GM19351 (cell line): Measurements from ENCODE around the gene MAP3K3.
"Not testable (repeated sequence)": the region's sequence is repeated elsewhere in the genome, so short reads cannot be mapped to it uniquely, and the experiment has no call there.

Experiments used
- ATAC-seq: cut with Tn5 transposase; IDR thresholded peaks from one replicate; pipeline ENCODE4 v1.9.1; 2021; ENCODE audit warnings: mild to moderate bottlenecking, moderate library complexity; ENCODE audit not compliant: unreplicated experiment

The MAP3K3 gene

GRCh38 chr17:63703556-63704258 is 81.5 kb downstream of the MAP3K3 start:
- ATAC-seq = no peak

DNA sequence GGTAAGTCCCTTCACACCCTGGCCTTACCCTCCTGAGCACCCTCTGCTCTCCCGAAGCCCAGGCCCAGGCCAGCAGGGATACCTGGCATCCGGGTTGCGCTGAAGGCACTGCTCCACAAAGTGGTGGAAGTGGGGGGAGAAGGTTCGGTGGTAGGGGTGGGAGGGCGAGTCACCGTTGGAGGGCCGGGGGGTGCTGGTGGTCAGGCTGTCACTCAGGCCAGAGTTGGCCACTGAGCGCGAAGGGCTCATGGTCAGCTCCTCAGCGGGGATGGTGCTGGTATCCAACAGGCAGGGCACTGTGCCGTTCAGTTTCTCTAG is 82.0 kb downstream of the MAP3K3 start:
- ATAC-seq = no peak

DNA sequence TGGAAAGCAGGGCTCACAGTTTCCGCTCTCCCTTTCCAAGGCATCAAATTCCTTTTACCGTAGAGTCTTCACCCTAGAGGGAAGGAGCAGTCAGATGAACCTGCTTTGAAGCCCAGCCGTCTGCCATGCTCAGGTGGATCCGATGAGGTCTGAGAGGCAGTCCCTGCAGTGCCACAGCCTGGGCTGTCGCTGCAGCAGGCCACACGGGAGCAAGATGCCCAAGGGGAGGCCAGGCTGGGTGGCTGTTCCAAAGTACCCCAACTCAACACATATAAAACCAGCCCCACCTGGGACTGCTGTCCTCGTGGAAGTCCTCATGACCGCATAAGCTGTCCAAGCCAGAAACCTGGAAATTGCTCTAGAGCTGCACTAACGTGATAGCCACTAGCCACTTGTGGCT is 82.6 kb downstream of the MAP3K3 start:
- ATAC-seq = no peak

DNA sequence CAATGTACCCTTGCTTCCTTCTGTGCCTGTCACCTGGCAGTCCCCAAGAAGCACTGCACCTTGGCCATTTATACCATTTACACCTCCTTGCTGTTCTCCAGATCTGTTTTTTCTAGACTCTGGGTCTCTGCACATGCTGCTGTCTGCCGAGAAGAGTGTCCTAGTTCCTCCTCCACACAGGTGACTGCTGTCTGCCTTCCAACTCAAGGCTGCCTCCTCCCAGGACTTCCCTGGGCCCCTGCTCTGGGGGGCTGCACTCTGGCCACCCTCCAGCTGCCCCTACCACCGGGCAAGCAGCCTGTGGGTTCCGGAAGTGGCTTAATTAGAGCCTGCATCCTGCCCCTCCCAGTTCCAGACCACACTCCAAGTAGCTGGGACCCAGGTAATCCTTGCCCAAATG is 83.4 kb downstream of the MAP3K3 start:
- ATAC-seq = no peak

DNA sequence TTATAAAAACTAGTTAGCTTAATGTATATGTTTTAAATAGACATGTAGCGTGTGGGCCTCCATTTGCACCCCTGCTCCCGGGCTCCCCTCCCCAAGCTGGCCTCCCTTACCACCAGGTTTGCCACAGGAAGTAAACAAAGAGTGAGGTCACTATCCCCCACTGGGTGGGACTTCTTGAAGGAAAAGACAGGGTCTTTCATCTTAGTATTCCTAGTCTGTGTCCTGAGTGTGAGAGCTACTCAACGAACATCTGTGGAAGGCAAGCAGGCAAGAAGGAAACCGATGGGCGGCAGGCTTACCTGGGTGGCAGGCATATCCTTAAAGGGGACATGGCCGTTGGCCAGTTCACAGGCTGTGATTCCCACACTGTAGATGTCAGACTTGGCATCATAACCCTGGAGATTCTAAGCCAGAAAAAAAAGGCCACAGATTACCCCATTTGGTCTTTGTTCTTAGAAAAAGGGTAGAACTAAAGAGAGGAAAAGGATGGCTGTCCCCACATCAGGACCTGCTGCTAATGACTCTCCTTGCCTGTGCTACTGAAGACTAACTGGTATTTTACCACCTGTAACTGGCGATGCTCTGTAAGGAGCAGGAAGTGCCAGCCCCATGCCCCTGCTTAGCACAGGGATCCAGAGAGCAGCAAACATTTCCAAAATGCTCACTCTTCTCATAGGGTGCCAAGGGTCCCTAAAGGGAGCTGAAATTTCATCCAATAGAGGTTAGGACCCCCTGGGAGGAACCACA is 84.3 kb downstream of the MAP3K3 start:
- ATAC-seq = no peak

- ATAC-seq = no peak
Measured at GRCh38 chr17:63707151-63707550, 84.9 kb downstream of the MAP3K3 start.

DNA sequence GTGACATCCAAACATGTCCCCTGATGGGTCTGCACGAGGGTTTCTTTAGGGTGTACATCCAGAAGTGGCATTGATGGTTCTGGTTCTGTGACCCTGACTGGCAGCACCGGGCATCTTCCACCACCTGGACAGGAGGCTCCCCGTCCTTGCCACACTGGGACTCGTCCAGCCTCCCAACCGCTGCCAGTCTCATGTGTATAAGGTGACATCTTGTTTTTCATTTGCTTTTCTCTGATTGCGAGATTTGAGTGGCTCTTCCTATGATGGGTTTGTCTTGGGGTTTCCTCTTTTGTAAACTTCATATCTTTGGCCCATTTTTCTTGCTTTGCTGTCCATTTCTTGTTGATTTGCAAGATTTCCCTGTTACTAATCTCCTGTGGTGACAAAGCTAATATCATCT is 86.9 kb downstream of the MAP3K3 start:
- no peak for ATAC-seq

- ATAC-seq = no peak
Measured at GRCh38 chr17:63714550-63715277, 92.5 kb downstream of the MAP3K3 start.

DNA sequence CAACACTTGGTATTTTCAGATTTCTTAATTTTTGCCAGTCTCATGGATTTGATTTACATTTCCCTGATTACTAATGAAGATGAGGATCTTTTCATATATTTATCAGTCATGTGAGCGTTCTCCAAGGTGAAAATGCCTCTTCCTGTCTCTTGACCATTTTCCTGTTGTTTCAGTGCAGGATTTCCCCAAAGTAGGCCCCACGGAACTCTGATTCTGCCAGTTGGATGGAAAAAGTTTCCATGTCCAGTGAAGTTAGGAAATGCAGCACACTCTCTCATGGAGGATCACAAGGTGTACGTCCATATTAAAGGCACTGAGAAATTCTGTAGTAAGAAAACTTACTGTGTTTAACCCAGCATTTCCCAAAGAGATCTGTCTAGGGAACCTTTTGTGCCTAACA is 94.2 kb downstream of the MAP3K3 start:
- ATAC-seq = no peak

DNA sequence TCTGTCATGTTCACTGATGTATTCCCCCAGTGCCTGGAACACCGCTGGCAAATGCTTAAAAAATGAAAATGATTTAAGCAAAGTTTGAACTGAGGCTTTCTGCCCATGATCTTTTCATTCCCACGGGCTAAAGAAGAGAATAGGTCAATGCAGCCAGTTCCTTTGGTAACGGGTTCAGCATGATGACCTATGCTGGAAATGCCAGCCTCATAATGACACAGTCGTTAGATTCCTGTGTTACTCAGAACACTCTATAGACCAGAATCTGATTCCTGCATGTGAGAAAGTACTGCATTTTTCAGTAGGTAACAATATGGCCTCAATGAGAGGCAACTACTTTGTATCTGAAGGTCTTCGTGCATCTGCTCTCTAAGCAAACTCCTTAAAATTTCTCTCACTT is 96.8 kb downstream of the MAP3K3 start:
- no peak for ATAC-seq

DNA sequence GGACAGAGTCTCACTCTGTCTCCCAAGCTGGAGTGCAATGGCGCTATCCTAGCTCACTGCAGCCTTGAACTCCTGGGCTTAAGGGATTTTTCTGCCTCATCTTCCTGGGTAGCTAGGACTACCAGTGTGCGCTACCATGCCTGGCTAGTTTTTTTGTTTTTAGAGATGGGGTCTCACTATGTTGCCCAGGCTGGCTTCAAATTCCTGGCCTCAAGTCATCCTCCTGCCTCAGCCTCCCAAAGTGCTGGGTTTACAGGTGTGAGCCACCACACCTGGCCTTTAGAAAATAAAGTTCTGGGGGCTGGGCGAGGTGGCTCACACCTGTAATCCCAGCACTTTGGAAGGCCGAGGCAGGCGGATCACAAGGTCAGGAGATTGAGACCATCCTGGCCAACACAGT is 98.0 kb downstream of the MAP3K3 start:
- not testable (repeated sequence) for ATAC-seq

- no peak for ATAC-seq
Measured at GRCh38 chr17:63722403-63722802, 100.2 kb downstream of the MAP3K3 start.

- ATAC-seq = no peak
Measured at GRCh38 chr17:63735691-63736090, 113.5 kb downstream of the MAP3K3 start.

- ATAC-seq = no peak
Measured at GRCh38 chr17:63740464-63741142, 118.4 kb downstream of the MAP3K3 start.

DNA sequence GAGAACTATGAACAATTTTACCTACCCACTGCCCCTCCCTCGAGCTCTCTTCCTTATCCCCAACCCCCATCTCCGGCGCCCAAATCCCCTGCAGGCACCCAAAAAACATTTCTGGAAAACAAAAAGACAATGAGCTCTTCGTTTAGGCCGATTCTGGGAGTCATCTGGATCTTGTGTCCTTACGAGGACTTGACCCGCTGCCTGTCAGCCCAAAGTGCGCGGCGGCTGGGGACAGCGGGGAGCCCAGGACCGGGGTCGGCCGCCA is 118.9 kb downstream of the MAP3K3 start:
- no peak for ATAC-seq

DNA sequence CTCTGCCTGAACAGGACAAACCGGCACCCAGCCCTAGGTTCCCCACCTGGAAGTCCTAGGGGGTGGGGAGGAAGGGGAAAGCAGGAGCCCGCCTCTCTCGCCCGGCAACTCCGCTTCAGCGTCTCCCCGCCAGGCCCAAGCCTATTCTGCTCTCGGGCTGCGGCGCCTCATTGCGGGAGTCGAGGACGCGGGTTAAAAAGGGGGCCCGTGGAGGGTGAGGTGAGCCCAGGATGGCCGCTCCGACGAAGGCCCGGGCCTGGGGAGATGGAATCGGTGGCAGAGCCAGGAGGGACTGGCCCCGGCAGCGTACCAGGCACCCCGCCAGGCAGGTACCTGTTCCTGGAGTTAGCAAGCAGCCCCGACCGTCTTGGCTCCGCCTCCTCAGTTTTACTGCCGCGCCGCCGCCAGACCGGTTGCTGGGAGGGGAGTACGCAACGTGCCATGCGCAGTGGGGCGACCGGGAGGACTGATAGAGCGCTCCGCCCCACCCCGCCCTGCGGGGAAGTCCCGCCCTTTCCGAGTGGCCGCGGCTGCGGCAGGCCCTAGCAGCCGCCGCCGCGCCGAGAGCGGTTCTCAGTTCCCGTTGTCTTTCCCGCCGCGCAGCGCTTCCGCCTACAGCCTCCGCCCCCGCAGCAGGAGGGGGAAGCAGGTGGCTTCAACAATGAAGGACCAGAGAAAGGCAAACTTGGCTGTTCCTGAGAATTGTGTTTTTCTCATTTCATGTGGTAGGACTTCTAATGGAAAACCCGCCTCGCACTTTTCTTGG is 119.4 kb downstream of the MAP3K3 start, which contains the start of gene STRADA:
Gene STRADA, minus strand, starts transcription at position 392 of the 766 bp plus-strand sequence. CDS start 13,430 bp downstream, outside the sequence.
- peak; percentile 81 for ATAC-seq
